Measurements from ENCODE around the gene NPAS3.

The NPAS3 gene

GRCh38 chr14:33699300-33699983 lies 760.8 kb downstream of the NPAS3 start:
- DNase-seq = no peak

- no peak for DNase-seq
These were observed 761.4 kb downstream of the NPAS3 start for GRCh38 chr14:33700052-33700451.

GRCh38 chr14:33702293-33702692 lies 763.6 kb downstream of the NPAS3 start:
- no peak for DNase-seq

GRCh38 chr14:33704481-33704880 lies 765.8 kb downstream of the NPAS3 start:
- no peak for DNase-seq

- no peak for DNase-seq
These were observed 766.8 kb downstream of the NPAS3 start for GRCh38 chr14:33705490-33705889.

- DNase-seq = no peak
These were observed 769.0 kb downstream of the NPAS3 start for GRCh38 chr14:33707716-33708115.

- no peak for DNase-seq
These were observed 770.6 kb downstream of the NPAS3 start for GRCh38 chr14:33709283-33709682.

GRCh38 chr14:33709711-33710110 lies 771.0 kb downstream of the NPAS3 start:
- DNase-seq = no peak

- DNase-seq = no peak
These were observed 771.6 kb downstream of the NPAS3 start for GRCh38 chr14:33710273-33710672.

- DNase-seq = no peak
These were observed 772.5 kb downstream of the NPAS3 start for GRCh38 chr14:33711194-33711593.

- DNase-seq = no peak
These were observed 773.1 kb downstream of the NPAS3 start for GRCh38 chr14:33711811-33712216.

- DNase-seq = no peak
These were observed 776.0 kb downstream of the NPAS3 start for GRCh38 chr14:33714527-33715226.

- no peak for DNase-seq
These were observed 776.5 kb downstream of the NPAS3 start for GRCh38 chr14:33715227-33715528.

- no peak for DNase-seq
These were observed 778.2 kb downstream of the NPAS3 start for GRCh38 chr14:33716921-33717320.

- no peak for DNase-seq
These were observed 779.2 kb downstream of the NPAS3 start for GRCh38 chr14:33717866-33718265.

GRCh38 chr14:33720284-33720787 lies 781.7 kb downstream of the NPAS3 start:
- no peak for DNase-seq

GRCh38 chr14:33726685-33727084 lies 788.0 kb downstream of the NPAS3 start:
- DNase-seq = no peak

GRCh38 chr14:33727606-33728005 lies 788.9 kb downstream of the NPAS3 start:
- no peak for DNase-seq

GRCh38 chr14:33728010-33728498 lies 789.4 kb downstream of the NPAS3 start:
- no peak for DNase-seq

- no peak for DNase-seq
These were observed 791.5 kb downstream of the NPAS3 start for GRCh38 chr14:33730156-33730555.

GRCh38 chr14:33732175-33732574 lies 793.5 kb downstream of the NPAS3 start:
- DNase-seq = no peak

GRCh38 chr14:33733310-33733709 lies 794.6 kb downstream of the NPAS3 start:
- no peak for DNase-seq

GRCh38 chr14:33733721-33734120 lies 795.0 kb downstream of the NPAS3 start:
- no peak for DNase-seq

GRCh38 chr14:33734387-33734786 lies 795.7 kb downstream of the NPAS3 start:
- DNase-seq = no peak

All from NCI-H226 (cell line).